ENCODE measurements around the gene FAN1. TPM values are rescaled to one million over a fixed set of nuclear protein-coding genes. Genes with fewer than 3 reads are reported as not detected.
"Not testable (repeated sequence)": the region's sequence is repeated elsewhere in the genome, so short reads cannot be mapped to it uniquely, and the experiment has no call there.

The FAN1 gene
- total and polyA plus RNA-seq, 2 donors from 2014 or later, result 11.4 to 23.7 TPM

DNA sequence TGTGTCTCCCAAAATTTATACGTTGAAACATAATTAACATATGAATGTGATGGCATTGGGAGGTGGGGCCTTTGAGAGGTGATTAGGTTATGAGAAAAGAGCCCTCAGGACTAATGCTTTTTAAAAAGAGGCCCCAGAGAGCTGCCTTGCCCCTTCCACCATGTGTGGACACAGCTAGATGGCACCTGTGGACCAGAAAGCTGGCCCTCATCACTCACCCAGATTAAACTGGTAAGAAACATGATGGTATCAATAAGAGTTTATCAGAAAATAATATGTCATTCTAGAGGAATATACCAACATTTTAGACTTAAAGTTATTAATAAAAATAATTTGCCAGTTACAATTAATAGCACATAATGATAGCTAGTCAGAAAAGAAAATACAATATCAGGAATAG lies 25.2 kb upstream of the FAN1 start:
- no peak for FAIRE-seq
- H3K27me3 ChIP-seq (ENCODE audit: control insufficient read depth, insufficient read depth, low read length), result no peaks in the 10 kb centered on the region
- no peaks in the 10 kb centered on the region for H3K9me3 ChIP-seq (ENCODE audit: control insufficient read depth in 2 of 3, insufficient read depth in 1 of 3, low read length in 3 of 3)
- intact Hi-C loops (cut with DNase I), result no loop called here
- H3K36me3 ChIP-seq (ENCODE audit: control insufficient read depth in 2 of 3, insufficient read depth in 3 of 3, low read length in 3 of 3), result no peaks in the 10 kb centered on the region
- H3K27ac ChIP-seq (ENCODE audit: low read depth in 2 of 2, low read length in 2 of 2), result no peak overlapping the region
- no peaks in the 10 kb centered on the region for H3K4me1 ChIP-seq (ENCODE audit: control insufficient read depth in 2 of 3, insufficient read depth in 2 of 3, low read depth in 1 of 3, low read length in 3 of 3)
- H3K9ac ChIP-seq (ENCODE audit: low read length in 3 of 3), result no peak overlapping the region
- DNase-seq, result no peak
- H3K4me3 ChIP-seq (ENCODE audit: low read length in 3 of 3), result no peak overlapping the region
- no peak for TF ChIP-seq CTCF (IDR thresholded peaks at IDR 0.05; ENCODE audit: borderline replicate concordance, extremely low read depth, insufficient read depth)

DNA sequence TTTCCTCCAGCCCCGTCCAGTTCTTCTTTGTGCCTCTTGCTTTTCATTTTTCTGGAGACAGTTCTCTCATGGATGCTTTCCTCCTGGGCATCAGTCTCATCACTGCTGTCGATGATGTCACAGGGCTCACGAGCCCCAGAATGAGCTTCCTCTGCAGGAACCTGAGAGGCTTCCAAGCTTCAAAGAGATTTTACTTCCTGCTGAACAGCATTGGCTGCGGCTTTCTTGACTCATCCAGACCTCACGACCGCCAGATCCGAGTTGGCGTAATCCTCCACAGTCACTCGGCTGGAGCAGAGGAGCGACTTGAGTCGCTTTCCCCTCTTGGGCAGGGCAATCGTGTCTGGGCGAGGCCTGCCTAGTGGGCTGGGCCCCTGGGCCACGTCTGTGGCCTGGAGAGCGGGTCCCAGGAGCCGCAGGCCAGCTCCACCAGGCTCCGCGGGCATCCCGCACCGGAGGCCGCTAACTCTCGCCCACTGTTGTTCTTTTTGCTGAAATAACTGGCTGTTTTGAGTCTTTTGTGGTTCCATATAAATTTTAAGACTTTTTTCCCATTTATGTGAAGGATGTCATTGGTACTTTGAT lies 20.8 kb upstream of the FAN1 start:
- H3K9ac ChIP-seq (ENCODE audit: low read length in 3 of 3), result no peak overlapping the region
- H3K4me3 ChIP-seq (ENCODE audit: low read length in 3 of 3), result no peak overlapping the region
- FAIRE-seq, result no peak
- no peak overlapping the region for H3K27ac ChIP-seq (ENCODE audit: low read depth in 2 of 2, low read length in 2 of 2)
- H3K27me3 ChIP-seq (ENCODE audit: control insufficient read depth, insufficient read depth, low read length), result no peaks in the 10 kb centered on the region
- intact Hi-C loops (cut with DNase I), result no loop called here
- H3K9me3 ChIP-seq (ENCODE audit: control insufficient read depth in 2 of 3, insufficient read depth in 1 of 3, low read length in 3 of 3), result no peaks in the 10 kb centered on the region
- no peak for TF ChIP-seq CTCF (IDR thresholded peaks at IDR 0.05; ENCODE audit: borderline replicate concordance, extremely low read depth, insufficient read depth)
- no peak for DNase-seq
- no peaks in the 10 kb centered on the region for H3K36me3 ChIP-seq (ENCODE audit: control insufficient read depth in 2 of 3, insufficient read depth in 3 of 3, low read length in 3 of 3)
- H3K4me1 ChIP-seq (ENCODE audit: control insufficient read depth in 2 of 3, insufficient read depth in 2 of 3, low read depth in 1 of 3, low read length in 3 of 3), result no peaks in the 10 kb centered on the region

DNA sequence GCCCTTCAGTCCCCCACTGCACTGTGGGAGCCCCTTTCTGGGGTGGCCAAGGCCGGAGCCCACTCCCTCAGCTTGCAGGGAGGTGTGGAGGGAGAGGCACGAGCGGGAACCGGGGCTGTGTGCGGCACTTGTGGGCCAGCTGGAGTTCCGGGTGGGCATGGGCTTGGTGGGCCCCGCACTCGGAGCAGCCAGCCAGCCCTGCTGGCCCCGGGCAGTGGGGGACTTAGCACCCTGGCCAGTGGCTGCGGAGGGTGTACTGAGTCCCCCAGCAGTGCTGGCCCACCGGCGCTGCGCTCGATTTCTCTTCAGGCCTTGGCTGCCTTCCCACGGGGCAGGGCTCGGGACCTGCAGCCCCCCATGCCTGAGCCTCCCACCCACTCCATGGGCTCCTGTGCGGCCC lies 20.0 kb upstream of the FAN1 start:
- FAIRE-seq; H3K4me3 ChIP-seq (ENCODE audit: low read length in 3 of 3); H3K27ac ChIP-seq (ENCODE audit: low read depth in 2 of 2, low read length in 2 of 2); H3K9me3 ChIP-seq (ENCODE audit: control insufficient read depth in 2 of 3, insufficient read depth in 1 of 3, low read length in 3 of 3); H3K9ac ChIP-seq (ENCODE audit: low read length in 3 of 3); H3K4me1 ChIP-seq (ENCODE audit: control insufficient read depth in 2 of 3, insufficient read depth in 2 of 3, low read depth in 1 of 3, low read length in 3 of 3); H3K27me3 ChIP-seq (ENCODE audit: control insufficient read depth, insufficient read depth, low read length); intact Hi-C loops (cut with DNase I); H3K36me3 ChIP-seq (ENCODE audit: control insufficient read depth in 2 of 3, insufficient read depth in 3 of 3, low read length in 3 of 3); DNase-seq: not testable (repeated sequence)

DNA sequence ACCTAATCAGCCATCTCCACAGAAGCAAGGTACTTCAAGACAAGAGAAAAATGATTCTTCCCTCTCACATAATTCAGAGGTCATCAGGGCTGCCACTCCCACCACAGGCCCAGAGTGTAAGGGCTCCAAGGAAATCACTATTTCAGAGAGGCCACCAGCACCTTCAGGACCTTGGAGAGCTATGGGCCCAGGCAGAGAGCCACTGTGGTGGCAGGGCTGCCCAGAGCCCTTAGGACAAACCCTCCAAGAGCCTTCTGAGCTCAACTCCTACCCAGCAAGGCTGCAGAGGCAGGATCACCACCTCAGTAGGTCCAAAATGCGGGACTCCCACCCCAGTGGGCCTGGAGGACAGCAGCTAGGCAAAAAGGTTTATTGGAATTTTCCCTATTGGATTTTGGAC lies 17.9 kb upstream of the FAN1 start:
- no peaks in the 10 kb centered on the region for H3K4me1 ChIP-seq (ENCODE audit: control insufficient read depth in 2 of 3, insufficient read depth in 2 of 3, low read depth in 1 of 3, low read length in 3 of 3)
- DNase-seq (peak in 3 of 5 donors; percentile 46 to 62 (median 52)), FAIRE-seq (no peak)
- H3K4me3 ChIP-seq (ENCODE audit: low read length in 3 of 3), result no peak overlapping the region
- no peak for TF ChIP-seq CTCF (IDR thresholded peaks at IDR 0.05; ENCODE audit: borderline replicate concordance, extremely low read depth, insufficient read depth)
- no peak overlapping the region for H3K9ac ChIP-seq (ENCODE audit: low read length in 3 of 3)
- H3K36me3 ChIP-seq (ENCODE audit: control insufficient read depth in 2 of 3, insufficient read depth in 3 of 3, low read length in 3 of 3), result no peaks in the 10 kb centered on the region
- no peaks in the 10 kb centered on the region for H3K9me3 ChIP-seq (ENCODE audit: control insufficient read depth in 2 of 3, insufficient read depth in 1 of 3, low read length in 3 of 3)
- H3K27me3 ChIP-seq (ENCODE audit: control insufficient read depth, insufficient read depth, low read length), result no peaks in the 10 kb centered on the region
- intact Hi-C loops (cut with DNase I), result no loop called here
- H3K27ac ChIP-seq (ENCODE audit: low read depth in 2 of 2, low read length in 2 of 2), result no peak overlapping the region

Data from kidney (tissue), 14 donors.